Osteoblast (primary cell): ENCODE measurements around the gene NCKAP5. TPM values are rescaled to one million over a fixed set of nuclear protein-coding genes. Genes with fewer than 3 reads are reported as not detected.

ENCODE experiments used
- DNase-seq: peaks from one replicate; pipeline ENCODE4 v3.0.0; 2011; ENCODE audit warnings: low spot score, mixed read lengths; ENCODE audit not compliant: insufficient read length; ENCODE audit errors: missing footprints
- H2AFZ ChIP-seq: 2 replicates; pipeline ENCODE4 v1.6.0; 2011; ENCODE audit warnings: mild to moderate bottlenecking, low read length
- H3K27ac ChIP-seq: 2 replicates; pipeline ENCODE4 v1.5.1; 2011; ENCODE audit warnings: mild to moderate bottlenecking, low read depth, low read length, moderate library complexity
- H3K27me3 ChIP-seq: 2 replicates; pipeline ENCODE4 v1.6.0; 2012; ENCODE audit warnings: mild to moderate bottlenecking, control low read depth, inconsistent platforms, low read length, moderate library complexity; ENCODE audit not compliant: insufficient read depth
- H3K36me3 ChIP-seq: 2 replicates; pipeline ENCODE4 v1.5.1; 2011; ENCODE audit warnings: mild to moderate bottlenecking, low read length, control low read depth, moderate library complexity; ENCODE audit not compliant: insufficient read depth
- H3K4me1 ChIP-seq: 2 replicates; pipeline ENCODE4 v1.5.1; 2011; ENCODE audit warnings: mild to moderate bottlenecking, low read length, control low read depth, moderate library complexity; ENCODE audit not compliant: insufficient read depth
- H3K4me2 ChIP-seq: 2 replicates; pipeline ENCODE4 v1.6.0; 2011; ENCODE audit warnings: mild to moderate bottlenecking, low read length; ENCODE audit not compliant: insufficient read depth
- H3K4me3 ChIP-seq: fragments of 200-600 bp; sonication (generic); 3 replicates; pipeline ENCODE4 v1.5.1; 2012; ENCODE audit warnings: mild to moderate bottlenecking, low read length, inconsistent platforms; ENCODE audit not compliant: insufficient read depth
- H3K79me2 ChIP-seq: 2 replicates; pipeline ENCODE4 v1.6.0; 2012; ENCODE audit warnings: mild to moderate bottlenecking, low read length, control low read depth, inconsistent platforms; ENCODE audit not compliant: insufficient read depth
- H3K9me3 ChIP-seq: 2 replicates; pipeline ENCODE4 v1.5.1; 2011; ENCODE audit warnings: low read depth, low read length, control low read depth
- H4K20me1 ChIP-seq: 2 replicates; pipeline ENCODE4 v1.6.0; 2012; ENCODE audit warnings: mild to moderate bottlenecking, low read length, control low read depth; ENCODE audit not compliant: insufficient read depth
- CTCF ChIP-seq: IDR thresholded peaks from 2 replicates; pipeline ENCODE4 v1.5.1; 2011; ENCODE audit warnings: mild to moderate bottlenecking, low read depth, low read length, moderate library complexity; ENCODE audit errors: extremely low read depth
- total RNA-seq: library from RNA; depleted of rRNA; stranded (reverse); fragments of >200 nt; gene quantifications from 2 replicates; pipeline ENCODE4 v1.2.3, GENCODE V29; 2012

Gene NCKAP5
- total RNA-seq, 1 donor = 1.8 TPM

GRCh38 chr2:133516405-133517026 is 51.7 kb downstream of the NCKAP5 start:
- no peaks in the 10 kb centered on the region for H3K4me1 ChIP-seq
- DNase-seq = no peak
- TF ChIP-seq CTCF = no peak

GRCh38 chr2:133515271-133515670 is 53.0 kb downstream of the NCKAP5 start:
- Histone ChIP-seq H3K27ac (no peak overlapping the region), H3K36me3 (no peaks in the 10 kb centered on the region), H3K4me3 (no peak overlapping the region), H3K4me2 (no peak overlapping the region), H3K27me3 (peaks cover 2% of the 10 kb centered on the region), H3K9me3 (no peaks in the 10 kb centered on the region), H4K20me1 (no peaks in the 10 kb centered on the region), H2AFZ (no peak overlapping the region), H3K4me1 (no peaks in the 10 kb centered on the region), H3K79me2 (no peaks in the 10 kb centered on the region)
- TF ChIP-seq CTCF = no peak
- DNase-seq = no peak

More at GRCh38 chr2:133516405-133517026, 51.7 kb downstream of the NCKAP5 start:
- Histone ChIP-seq H3K27me3 (peaks cover 2% of the 10 kb centered on the region), H3K79me2 (no peaks in the 10 kb centered on the region), H3K27ac (no peak overlapping the region), H3K36me3 (no peaks in the 10 kb centered on the region), H3K4me3 (no peak overlapping the region), H3K4me2 (no peak overlapping the region), H2AFZ (no peak overlapping the region), H4K20me1 (no peaks in the 10 kb centered on the region), H3K9me3 (no peaks in the 10 kb centered on the region)

GRCh38 chr2:133513893-133514292 is 54.4 kb downstream of the NCKAP5 start:
- Histone ChIP-seq H3K9me3 (no peaks in the 10 kb centered on the region), H2AFZ (no peak overlapping the region), H3K79me2 (no peaks in the 10 kb centered on the region), H3K27ac (no peak overlapping the region), H3K4me3 (no peak overlapping the region), H3K27me3 (peaks cover 2% of the 10 kb centered on the region), H3K4me2 (no peak overlapping the region), H3K4me1 (no peaks in the 10 kb centered on the region), H3K36me3 (no peaks in the 10 kb centered on the region), H4K20me1 (no peaks in the 10 kb centered on the region)
- DNase-seq = no peak
- no peak for TF ChIP-seq CTCF

GRCh38 chr2:133512121-133512520 is 56.1 kb downstream of the NCKAP5 start:
- Histone ChIP-seq H3K9me3 (no peaks in the 10 kb centered on the region), H3K27ac (no peak overlapping the region), H3K4me1 (no peaks in the 10 kb centered on the region), H2AFZ (no peak overlapping the region), H3K36me3 (no peaks in the 10 kb centered on the region), H3K4me2 (no peak overlapping the region), H3K79me2 (no peaks in the 10 kb centered on the region), H3K4me3 (no peak overlapping the region), H3K27me3 (peaks cover 2% of the 10 kb centered on the region), H4K20me1 (no peaks in the 10 kb centered on the region)
- DNase-seq = no peak
- no peak for TF ChIP-seq CTCF
